Measurements from ENCODE around the gene LRP2BP. TPM values are rescaled to one million over a fixed set of nuclear protein-coding genes. Genes with fewer than 3 reads are reported as not detected.
"Not testable (repeated sequence)": the region's sequence is repeated elsewhere in the genome, so short reads cannot be mapped to it uniquely, and the experiment has no call there.

The LRP2BP gene
- total RNA-seq, 3 donors from 2014 or later (not counting 1 experiment from before 2014, with no cell fraction given), result 1.7 to 2.4 (median 2.2) TPM

DNA sequence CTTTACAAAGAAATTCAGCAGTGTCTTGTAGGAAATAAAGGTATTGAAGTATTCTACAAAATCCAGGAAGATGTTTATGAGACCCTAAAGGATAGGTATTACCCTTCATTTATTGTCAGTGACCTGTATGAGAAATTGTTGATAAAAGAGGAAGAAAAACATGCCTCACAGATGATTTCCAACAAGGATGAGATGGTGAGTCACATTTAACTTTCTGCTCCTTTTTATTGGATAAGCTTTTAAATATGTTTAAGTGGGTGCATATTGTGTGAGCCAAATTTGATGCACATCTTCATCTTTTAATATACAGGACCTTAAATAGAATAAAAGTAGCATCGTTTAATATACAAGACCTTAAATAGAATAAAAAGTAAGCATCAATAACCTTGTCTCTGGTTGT is 72.1 kb downstream of the LRP2BP start:
- Histone ChIP-seq H3K27ac (ENCODE audit: low read length) (no peak overlapping the region), H3K36me3 (ENCODE audit: control insufficient read depth, insufficient read depth, low read length) (peaks cover 6% of the 10 kb centered on the region), H3K4me1 (ENCODE audit: control insufficient read depth, insufficient read depth, low read length) (no peaks in the 10 kb centered on the region), H3K27me3 (ENCODE audit: control insufficient read depth, insufficient read depth, low read length) (no peaks in the 10 kb centered on the region), H3K9me3 (ENCODE audit: control insufficient read depth, insufficient read depth, low read length) (no peaks in the 10 kb centered on the region), H3K4me3 (ENCODE audit: low read length) (no peak overlapping the region)
- intact Hi-C loops (cut with micrococcal nuclease), result no loop called here
- no peaks in the 10 kb centered on the region for H3K9me3 Mint-ChIP-seq
- H3K4me3 Mint-ChIP-seq, result no peak overlapping the region
- ATAC-seq (no peak), DNase-seq (no peak)
- WGBS (ENCODE audit: insufficient coverage), result no CpG with 5 or more reads among the region's 1 CpG
- TF ChIP-seq, protein P1, sequence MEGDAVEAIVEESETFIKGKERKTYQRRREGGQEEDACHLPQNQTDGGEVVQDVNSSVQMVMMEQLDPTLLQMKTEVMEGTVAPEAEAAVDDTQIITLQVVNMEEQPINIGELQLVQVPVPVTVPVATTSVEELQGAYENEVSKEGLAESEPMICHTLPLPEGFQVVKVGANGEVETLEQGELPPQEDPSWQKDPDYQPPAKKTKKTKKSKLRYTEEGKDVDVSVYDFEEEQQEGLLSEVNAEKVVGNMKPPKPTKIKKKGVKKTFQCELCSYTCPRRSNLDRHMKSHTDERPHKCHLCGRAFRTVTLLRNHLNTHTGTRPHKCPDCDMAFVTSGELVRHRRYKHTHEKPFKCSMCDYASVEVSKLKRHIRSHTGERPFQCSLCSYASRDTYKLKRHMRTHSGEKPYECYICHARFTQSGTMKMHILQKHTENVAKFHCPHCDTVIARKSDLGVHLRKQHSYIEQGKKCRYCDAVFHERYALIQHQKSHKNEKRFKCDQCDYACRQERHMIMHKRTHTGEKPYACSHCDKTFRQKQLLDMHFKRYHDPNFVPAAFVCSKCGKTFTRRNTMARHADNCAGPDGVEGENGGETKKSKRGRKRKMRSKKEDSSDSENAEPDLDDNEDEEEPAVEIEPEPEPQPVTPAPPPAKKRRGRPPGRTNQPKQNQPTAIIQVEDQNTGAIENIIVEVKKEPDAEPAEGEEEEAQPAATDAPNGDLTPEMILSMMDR (IDR thresholded peaks at IDR 0.05), result no peak
- H3K27ac Mint-ChIP-seq, result no peak overlapping the region
- H3K27me3 Mint-ChIP-seq (ENCODE audit: low read depth in 2 of 2), result no peaks in the 10 kb centered on the region
- H3K36me3 Mint-ChIP-seq, result peaks cover 9% of the 10 kb centered on the region
- no peaks in the 10 kb centered on the region for H3K4me1 Mint-ChIP-seq

DNA sequence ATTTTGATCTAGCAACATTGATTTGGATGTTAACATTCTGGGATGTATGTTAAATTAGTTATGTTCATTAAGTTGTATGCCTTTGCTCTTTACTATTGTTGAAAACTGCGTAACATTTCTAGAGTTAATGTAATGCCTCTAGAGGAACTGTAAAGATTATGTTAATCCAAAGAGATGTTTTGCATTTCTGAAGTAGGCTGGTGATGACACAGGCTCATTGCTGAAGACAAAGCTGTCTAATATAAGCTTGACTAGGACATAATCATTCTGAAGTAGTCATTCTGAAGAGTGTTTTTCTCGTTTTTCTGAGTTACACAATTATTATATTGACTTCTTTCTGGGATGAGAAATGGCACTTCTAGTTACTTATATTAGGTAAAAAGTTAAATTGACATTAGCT is 72.9 kb downstream of the LRP2BP start:
- H3K4me1 Mint-ChIP-seq, result no peaks in the 10 kb centered on the region
- intact Hi-C loops (cut with micrococcal nuclease), result no loop called here
- H3K27me3 ChIP-seq (ENCODE audit: control insufficient read depth, insufficient read depth, low read length), result no peaks in the 10 kb centered on the region
- no peak overlapping the region for H3K4me3 ChIP-seq (ENCODE audit: low read length)
- no peaks in the 10 kb centered on the region for H3K9me3 ChIP-seq (ENCODE audit: control insufficient read depth, insufficient read depth, low read length)
- 94% methylated on average over 1 of the region's 2 CpGs for WGBS (ENCODE audit: insufficient coverage)
- no peaks in the 10 kb centered on the region for H3K27me3 Mint-ChIP-seq (ENCODE audit: low read depth in 2 of 2)
- TF ChIP-seq, protein P1 (IDR thresholded peaks at IDR 0.05), result no peak
- DNase-seq, result no peak
- no peak overlapping the region for H3K27ac ChIP-seq (ENCODE audit: low read length)
- peaks cover 6% of the 10 kb centered on the region for H3K36me3 ChIP-seq (ENCODE audit: control insufficient read depth, insufficient read depth, low read length)
- H3K4me1 ChIP-seq (ENCODE audit: control insufficient read depth, insufficient read depth, low read length), result no peaks in the 10 kb centered on the region
- H3K4me3 Mint-ChIP-seq, result no peak overlapping the region
- no peaks in the 10 kb centered on the region for H3K9me3 Mint-ChIP-seq
- peaks cover 9% of the 10 kb centered on the region for H3K36me3 Mint-ChIP-seq
- no peak for ATAC-seq
- H3K27ac Mint-ChIP-seq, result no peak overlapping the region

DNA sequence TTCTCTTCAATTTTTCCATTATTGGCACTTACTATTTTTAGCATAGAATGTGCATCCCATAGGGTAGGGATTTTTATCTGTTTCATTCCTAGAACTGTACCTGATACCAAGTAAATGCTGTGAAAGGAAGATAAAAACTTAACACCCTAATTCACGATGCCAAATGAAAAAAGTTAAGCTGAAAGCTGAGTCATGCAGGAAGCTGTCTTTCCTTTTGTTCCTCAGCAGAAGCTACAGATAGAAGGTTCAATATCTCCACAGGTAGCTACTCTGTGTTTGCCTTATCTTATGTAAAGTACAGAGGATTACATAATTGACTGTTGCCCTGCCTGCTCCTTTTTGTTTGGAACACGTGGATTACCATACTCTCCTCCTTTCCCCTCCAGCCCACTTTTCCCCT is 77.0 kb downstream of the LRP2BP start:
- no peaks in the 10 kb centered on the region for H3K9me3 ChIP-seq (ENCODE audit: control insufficient read depth, insufficient read depth, low read length)
- intact Hi-C loops (cut with micrococcal nuclease), result no loop called here
- no peaks in the 10 kb centered on the region for H3K4me1 ChIP-seq (ENCODE audit: control insufficient read depth, insufficient read depth, low read length)
- H3K4me3 Mint-ChIP-seq, result no peak overlapping the region
- no peak overlapping the region for H3K27ac ChIP-seq (ENCODE audit: low read length)
- no peaks in the 10 kb centered on the region for H3K27me3 Mint-ChIP-seq (ENCODE audit: low read depth in 2 of 2)
- H3K4me3 ChIP-seq (ENCODE audit: low read length), result no peak overlapping the region
- H3K4me1 Mint-ChIP-seq, result no peaks in the 10 kb centered on the region
- no peak overlapping the region for H3K27ac Mint-ChIP-seq
- no CpG with 5 or more reads among the region's 2 CpGs for WGBS (ENCODE audit: insufficient coverage)
- H3K9me3 Mint-ChIP-seq, result peaks cover 3% of the 10 kb centered on the region in 2 donors
- DNase-seq (no peak), ATAC-seq (no peak)
- TF ChIP-seq, protein P1 (IDR thresholded peaks at IDR 0.05), result no peak
- peaks cover 15% of the 10 kb centered on the region for H3K36me3 Mint-ChIP-seq
- no peaks in the 10 kb centered on the region for H3K27me3 ChIP-seq (ENCODE audit: control insufficient read depth, insufficient read depth, low read length)
- peaks cover 13% of the 10 kb centered on the region for H3K36me3 ChIP-seq (ENCODE audit: control insufficient read depth, insufficient read depth, low read length)

DNA sequence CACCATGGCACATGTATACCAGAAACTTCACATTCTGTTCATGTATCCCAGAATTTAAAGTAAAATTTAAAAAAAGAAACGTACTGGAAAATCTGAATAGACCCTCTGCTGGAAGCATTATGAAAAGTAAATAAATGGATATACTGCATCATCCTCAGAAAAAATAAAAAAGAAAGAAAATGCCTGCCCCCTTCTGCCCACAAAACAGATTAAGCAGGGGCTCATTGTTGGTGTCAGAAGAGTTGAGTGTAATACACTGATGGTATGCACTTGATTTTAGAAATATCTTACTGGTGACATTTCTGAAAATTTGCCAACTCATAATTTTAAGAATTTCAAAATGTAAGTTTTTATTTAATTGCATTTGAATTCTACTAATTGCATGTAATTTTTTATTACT is 77.8 kb downstream of the LRP2BP start:
- WGBS (ENCODE audit: insufficient coverage), result no CpG with 5 or more reads among the region's 1 CpG
- Histone ChIP-seq H3K4me1 (ENCODE audit: control insufficient read depth, insufficient read depth, low read length) (no peaks in the 10 kb centered on the region), H3K27ac (ENCODE audit: low read length) (no peak overlapping the region), H3K27me3 (ENCODE audit: control insufficient read depth, insufficient read depth, low read length) (no peaks in the 10 kb centered on the region), H3K9me3 (ENCODE audit: control insufficient read depth, insufficient read depth, low read length) (no peaks in the 10 kb centered on the region), H3K36me3 (ENCODE audit: control insufficient read depth, insufficient read depth, low read length) (peaks cover 13% of the 10 kb centered on the region), H3K4me3 (ENCODE audit: low read length) (no peak overlapping the region)
- intact Hi-C loops (cut with micrococcal nuclease), result no loop called here
- no peak overlapping the region for H3K27ac Mint-ChIP-seq
- no peak for ATAC-seq
- no peak for DNase-seq
- peaks cover 23% of the 10 kb centered on the region for H3K36me3 Mint-ChIP-seq
- H3K4me1 Mint-ChIP-seq, result no peaks in the 10 kb centered on the region
- peaks cover 3% of the 10 kb centered on the region in 2 donors for H3K9me3 Mint-ChIP-seq
- no peaks in the 10 kb centered on the region for H3K27me3 Mint-ChIP-seq (ENCODE audit: low read depth in 2 of 2)
- TF ChIP-seq, protein P1 (IDR thresholded peaks at IDR 0.05), result no peak
- no peak overlapping the region for H3K4me3 Mint-ChIP-seq

DNA sequence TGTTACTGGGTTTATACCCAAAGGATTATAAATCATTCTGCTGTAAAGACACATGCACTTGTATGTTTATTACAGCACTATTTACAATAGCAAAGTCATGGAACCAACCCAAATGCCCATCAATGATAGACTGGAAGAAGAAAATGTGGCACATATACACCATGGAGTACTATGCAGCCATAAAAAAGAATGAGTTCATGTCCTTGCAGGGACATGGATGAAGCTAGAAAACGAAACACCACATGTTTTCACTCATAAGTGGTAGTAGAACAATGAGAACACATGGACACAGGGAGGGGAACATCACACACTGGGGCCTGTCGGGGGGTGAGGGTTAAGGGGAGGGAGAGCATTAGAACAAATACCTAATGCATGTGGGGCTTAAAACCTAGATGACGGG is 78.3 kb downstream of the LRP2BP start:
- peaks cover 12% of the 10 kb centered on the region for H3K36me3 ChIP-seq (ENCODE audit: control insufficient read depth, insufficient read depth, low read length)
- peaks cover 26% of the 10 kb centered on the region for H3K36me3 Mint-ChIP-seq
- 94% methylated on average over 2 of the region's 3 CpGs for WGBS (ENCODE audit: insufficient coverage)
- DNase-seq; H3K9me3 Mint-ChIP-seq; H3K4me3 ChIP-seq (ENCODE audit: low read length); H3K4me1 ChIP-seq (ENCODE audit: control insufficient read depth, insufficient read depth, low read length); H3K4me1 Mint-ChIP-seq; intact Hi-C loops (cut with micrococcal nuclease); H3K27ac ChIP-seq (ENCODE audit: low read length); H3K9me3 ChIP-seq (ENCODE audit: control insufficient read depth, insufficient read depth, low read length); H3K27me3 ChIP-seq (ENCODE audit: control insufficient read depth, insufficient read depth, low read length); ATAC-seq; H3K4me3 Mint-ChIP-seq; H3K27ac Mint-ChIP-seq; H3K27me3 Mint-ChIP-seq (ENCODE audit: low read depth in 2 of 2): not testable (repeated sequence)

Measured in natural killer cell (primary cell).